Superior temporal gyrus (tissue), 1 donor: Measurements from ENCODE around the gene ARHGAP25.

Experiments used
- DNase-seq: peaks from one replicate; pipeline ENCODE4 v3.0.0-alpha.2; 2016; ENCODE audit errors: extremely low spot score

ARHGAP25 gene

DNA sequence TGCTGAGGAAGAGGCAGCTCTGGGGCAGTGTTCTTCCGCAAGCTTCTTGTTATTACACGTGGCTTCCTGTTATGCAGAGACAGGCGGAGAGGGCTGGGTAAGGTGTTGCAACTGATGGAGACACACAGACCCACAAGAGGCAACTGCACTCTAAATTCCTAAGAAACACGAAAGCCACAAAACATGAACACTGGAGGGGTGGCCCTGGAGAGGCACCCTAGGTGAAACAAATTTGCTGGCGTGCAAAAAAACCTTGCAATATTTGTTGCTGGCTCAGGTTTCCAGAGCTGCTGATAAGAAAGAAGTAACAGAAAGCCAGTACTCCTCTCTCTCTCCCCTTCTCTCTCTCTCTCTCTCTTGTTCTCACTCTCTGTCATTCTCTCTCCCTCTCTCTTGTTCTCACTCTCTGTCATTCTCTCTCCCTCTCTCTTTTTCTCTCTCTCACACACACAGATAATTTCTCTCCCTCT, 31.8 kb downstream of the ARHGAP25 start:
- DNase-seq = no peak

DNA sequence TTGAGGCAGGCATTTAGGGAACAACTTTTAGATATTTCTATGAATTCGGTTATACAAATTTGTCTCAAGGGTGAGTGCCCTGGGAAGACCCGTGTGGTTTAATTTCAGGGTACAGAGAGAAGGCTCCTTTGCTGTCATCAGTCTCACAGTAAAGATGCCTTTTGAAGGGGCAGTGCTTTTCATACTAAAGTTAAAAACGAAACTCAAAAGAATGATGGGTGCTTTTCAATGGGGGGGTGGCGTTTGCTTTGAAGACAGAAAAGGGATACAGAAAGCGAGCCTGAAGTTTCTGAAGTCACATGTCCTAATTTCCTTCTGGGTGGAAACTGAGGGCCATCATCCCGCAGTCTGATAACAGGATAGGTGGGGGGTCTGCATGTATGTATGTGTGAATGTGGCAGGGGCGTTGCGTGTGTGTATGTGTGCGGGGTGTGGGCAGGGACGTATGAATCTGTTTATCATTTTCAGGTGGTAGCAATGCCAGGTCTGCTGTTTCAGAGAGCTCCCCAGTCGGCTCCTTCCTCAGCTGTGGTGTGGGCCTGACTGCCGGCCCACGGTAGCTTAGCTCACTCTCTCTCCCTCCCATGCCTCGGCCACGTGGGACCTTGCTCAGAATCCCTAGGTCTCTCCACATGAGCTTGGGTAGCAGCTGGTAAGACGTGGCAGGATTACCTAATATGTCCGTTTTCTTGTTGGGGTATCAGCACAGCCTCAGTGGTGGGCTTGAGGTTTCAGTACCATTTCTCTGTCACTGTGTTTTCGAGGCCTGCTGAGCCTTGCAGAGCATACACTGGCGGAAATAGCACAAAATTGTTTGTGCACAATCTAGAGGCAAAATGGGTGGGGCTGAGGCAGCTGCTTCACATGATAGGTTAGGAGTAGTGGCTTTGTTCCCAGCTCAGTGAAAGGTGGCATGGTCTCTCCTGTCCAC, 32.7 kb downstream of the ARHGAP25 start:
- DNase-seq = no peak

DNA sequence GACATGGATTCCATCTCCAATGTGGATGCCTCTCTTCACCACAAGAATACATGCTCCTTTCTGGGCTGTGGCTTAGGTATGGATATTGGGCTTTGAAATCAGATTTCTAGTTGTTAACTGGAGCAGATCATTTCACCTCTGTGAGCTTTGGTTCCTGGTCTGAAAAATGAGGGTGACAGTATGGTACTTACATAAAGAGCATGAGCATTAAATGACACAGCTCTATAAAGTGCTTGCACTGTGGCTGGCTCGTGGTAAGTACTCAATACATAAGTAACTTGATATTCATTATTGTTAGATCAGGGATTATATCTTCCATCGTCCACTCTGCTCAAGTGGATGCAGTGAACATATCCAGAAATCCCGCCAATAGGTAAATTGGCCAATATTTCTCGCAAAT, 33.4 kb downstream of the ARHGAP25 start:
- no peak for DNase-seq

DNA sequence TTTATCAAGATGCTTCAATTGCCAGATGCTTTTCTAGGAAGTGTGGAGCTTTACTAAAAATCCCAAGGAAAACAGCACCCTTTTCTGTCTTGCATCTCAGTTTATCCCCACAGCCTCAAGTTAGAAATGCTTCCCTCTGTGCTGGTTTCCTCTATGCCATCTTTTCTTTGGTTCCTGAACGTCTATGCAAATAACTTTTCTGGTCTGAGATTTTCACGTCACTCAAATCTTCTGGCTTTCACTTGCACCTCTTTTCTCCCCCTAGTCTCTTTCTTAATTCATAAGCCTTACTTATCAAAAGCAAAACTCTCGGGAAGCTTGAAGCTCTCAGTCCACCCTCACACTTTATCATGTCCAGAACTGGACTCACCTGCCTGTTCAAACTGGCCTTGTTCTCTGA, 33.9 kb downstream of the ARHGAP25 start:
- DNase-seq = no peak

DNA sequence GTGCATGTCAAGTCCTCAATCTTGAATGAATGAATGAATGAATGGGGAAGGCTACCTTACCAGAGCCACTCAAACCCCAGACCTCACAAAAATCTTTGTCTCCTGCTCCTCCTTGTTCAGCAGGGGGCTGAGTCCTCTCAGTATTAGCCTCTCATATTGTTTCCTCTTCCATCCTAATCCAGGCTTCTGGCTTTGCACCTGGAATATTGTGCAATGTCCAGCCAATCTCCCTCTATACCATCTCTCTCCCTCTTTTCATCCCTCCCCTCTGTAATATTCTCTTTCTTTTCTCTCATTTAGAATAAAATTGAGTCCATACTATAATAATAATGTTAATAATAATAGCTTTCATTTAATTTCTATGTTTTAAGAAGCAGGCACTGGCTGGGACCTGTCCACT, 34.3 kb downstream of the ARHGAP25 start:
- no peak for DNase-seq

DNA sequence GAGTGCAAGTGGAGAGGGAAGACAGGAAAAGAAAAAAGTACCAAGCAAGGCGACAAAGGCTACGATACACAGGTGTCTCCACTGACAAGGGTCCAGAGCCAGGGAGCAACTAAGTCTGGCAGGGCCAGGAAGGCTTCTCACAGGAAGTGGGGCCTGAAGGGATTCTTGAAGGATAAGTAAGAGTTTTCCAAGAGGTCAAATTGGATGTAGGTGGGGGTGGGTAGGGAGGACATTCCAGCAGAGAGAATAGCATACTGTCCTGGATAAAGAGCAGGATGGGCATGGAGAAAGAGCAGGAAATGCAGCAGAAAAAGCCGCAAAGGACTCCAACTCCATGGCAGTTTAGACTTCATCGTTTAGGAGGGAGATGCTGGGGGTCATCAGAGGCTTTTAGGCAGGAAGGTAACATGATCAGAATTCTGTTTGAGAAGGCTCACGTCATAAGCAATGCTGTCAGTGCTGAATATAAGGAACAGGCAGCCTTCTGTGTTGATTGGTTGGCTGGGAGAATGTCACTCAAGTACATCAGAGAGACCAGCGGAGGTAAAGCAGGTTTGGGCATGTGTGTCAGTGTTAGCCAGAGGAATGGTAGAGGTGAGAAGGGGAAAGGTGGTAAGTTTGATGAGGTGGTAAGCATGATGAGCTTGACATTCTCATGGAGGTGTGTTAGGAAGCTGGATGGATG, 35.1 kb downstream of the ARHGAP25 start:
- no peak for DNase-seq

DNA sequence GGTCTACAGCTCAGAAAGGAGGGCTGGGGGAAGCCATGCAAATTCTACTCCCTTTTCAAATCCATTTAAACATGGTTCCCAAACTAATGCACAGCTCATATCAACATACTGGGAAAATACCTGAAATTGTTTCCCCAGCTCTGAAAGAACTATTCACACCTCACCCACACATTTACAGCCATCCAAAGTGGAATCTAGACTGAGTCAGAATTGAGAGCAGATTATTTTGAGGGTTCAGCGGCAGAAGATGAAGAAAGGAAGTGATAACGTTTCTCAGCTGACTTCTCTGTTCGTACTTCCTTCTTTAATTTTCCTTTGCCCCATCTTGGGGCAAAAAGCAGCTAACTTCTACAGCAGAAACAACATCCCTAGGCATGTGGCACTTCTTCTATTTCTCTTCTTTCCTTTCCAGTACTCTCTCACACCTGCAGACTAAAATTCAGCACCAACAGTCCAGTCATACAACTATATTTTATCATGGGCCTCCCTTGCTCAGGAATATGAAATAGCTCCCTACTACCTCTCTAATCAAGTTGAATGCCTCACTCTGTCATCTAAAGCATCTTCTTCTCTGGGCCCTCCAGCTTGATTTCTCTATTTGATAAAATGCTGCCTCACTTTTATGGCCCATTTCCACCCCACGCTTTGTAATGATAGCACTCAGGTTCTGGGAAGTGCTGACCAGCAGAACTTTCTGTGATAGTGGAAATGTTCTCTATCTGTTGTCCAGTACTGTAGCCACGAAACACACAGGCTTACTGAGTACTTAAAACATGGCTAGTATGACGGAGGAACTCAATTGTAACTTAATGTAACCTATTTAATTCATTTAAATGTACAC, 35.9 kb downstream of the ARHGAP25 start:
- DNase-seq = peak; percentile 43

DNA sequence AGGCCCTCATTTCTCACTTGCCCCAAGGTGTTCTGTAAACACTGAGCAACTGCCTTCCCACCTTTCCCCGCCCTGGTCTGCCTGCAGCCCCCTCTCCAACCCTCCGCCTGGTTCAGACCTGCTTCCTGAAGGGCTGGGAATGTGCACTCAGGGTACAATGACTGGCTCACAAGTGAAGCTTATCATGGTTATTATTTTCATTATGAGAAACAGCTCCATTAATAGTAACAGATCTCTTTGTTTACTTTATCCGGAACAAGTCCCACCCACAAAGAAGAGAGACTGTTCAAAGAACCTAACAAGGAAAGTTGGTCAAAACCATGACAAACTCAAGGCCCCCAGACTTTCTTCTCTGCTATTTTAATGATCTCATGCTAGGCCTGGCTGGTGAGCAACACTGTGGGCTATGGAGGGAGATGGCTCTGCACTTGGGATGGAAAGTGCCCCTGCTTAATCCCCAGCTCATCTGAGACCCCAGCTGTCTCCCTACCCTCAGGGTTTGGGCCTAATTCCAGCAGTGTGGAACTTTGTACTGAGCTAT, 36.7 kb downstream of the ARHGAP25 start:
- DNase-seq = no peak

DNA sequence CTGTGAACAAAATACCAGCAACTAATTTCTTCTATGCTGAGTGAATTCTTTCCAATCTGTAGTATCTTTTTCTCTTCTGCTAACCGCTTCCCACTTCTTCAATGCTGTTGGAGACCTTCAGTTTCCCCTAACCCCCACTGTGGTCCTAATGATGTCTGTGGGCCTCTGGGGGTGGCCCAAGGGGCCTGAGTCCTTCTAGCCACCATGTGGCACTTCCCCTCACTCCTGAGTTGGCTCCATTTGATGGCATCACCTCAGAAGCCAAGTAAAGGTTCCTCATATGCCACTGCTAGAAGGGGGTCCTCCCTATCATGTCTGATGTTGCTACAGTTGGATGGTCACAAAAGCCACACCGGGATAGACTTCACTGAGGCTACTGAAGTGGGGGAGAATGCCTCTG, 37.5 kb downstream of the ARHGAP25 start:
- DNase-seq = no peak

DNA sequence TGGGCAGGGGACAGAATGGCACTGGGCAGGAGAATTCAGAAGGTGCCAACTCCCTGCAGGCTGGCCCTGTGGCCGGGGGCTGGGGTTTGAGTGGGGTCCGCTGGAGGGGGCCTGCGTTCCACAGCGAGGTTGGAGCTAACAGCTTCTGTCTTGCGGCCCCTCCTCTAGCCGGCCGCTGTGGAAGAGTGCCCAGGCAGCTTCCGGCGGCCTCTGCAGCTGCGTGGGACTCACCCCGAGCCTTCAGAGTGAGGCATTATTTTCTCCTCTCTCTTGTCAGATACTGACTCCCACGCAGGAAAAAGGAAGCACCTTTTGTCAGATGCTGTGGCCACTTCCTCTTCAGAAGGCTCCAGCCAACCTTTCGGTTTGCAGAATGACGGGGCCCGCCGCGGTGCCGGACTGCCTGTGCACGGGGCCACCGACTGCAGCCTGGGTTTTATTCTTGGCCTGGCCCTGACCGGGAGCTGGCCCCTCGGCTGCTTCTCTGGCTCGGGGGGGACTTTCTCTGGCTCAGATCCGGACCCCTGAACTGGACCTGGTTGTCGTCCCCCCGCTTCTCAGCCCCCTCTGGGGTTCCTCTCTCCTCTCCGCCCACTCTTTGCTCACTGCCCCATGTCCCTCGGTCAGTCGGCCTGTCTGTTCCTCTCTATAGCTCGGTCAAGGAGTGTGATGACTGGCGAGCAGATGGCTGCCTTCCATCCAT, 40.1 kb downstream of the ARHGAP25 start:
- DNase-seq = no peak

DNA sequence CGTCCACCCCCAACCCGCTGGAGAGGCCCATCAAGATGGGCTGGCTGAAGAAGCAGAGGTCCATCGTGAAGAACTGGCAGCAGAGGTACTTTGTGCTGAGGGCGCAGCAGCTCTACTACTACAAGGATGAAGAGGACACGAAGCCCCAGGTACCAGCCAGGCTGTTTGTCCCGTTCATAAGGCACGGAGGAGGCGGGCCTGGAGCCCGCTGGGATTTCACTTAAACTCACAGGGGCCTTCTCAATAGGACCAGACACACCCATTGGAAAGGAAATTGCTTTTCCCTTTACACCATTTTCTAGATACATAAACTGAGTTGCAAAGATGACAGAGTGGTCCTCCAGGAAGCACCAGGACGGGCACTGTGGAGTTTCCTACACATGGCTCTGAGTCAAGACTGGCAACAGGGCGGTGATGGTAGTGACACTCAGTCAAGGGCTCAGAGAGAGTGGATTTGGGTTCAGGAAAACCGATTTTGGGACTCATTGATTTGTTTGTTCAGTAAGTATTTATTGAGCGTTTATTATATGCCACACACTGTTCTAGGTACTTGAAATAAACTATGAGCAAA, 40.7 kb downstream of the ARHGAP25 start:
- no peak for DNase-seq

DNA sequence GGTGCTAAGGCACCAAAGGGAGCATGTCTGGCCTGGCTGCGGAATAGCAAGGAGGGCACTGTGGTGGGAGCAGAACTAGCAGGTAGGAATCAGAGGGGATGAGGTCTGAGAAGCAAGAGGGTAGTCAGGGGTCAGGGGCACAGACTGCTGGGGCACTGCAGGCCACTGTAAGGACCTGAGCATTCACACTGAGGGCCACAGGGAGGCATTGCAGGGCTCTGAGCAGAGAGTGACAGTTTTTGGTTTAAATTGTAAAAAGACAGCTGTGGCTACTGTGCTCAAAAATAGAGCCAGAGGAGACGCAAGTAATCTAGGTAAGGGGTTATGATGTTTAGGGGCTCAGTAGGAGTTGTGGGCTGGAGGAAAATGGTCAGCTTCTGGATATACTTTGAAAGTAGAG, 41.5 kb downstream of the ARHGAP25 start:
- DNase-seq = no peak

DNA sequence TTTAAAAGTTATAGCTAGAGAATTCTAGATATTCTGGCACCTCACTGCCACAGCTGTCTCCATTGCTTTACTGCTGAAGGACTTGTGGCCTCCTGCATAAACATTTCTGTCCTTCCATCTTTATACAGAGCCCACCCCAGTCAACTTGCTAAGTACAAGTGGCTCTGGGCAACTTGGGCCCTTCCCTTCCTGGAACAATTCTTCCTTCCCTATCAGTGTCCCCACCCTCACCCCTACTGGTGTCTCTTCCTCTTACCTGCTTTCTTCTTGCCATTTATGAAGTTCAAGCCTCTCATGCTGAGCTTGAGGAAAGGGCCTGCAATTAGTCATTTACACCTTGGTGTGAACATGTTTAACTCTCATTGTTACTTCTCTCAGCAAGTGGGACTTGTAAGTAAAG, 45.0 kb downstream of the ARHGAP25 start:
- DNase-seq = no peak

DNA sequence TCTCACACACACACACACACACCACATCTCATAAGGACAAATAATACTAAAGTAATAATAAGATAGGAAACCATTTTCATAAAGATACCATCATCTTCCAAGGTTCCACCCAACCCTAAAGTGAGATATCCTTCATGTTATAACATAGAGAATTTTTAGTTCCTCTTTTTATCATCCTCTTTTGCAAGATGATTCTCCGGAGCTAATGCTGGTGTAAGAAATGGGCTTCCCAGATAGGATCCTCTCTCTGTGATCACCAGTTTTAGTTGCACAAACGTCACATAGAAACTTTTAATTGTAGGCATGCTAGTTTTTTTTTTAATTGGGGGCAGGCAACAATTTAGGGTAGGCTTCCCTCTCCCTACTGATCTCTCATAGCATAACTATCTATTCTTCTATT, 49.6 kb downstream of the ARHGAP25 start:
- no peak for DNase-seq

DNA sequence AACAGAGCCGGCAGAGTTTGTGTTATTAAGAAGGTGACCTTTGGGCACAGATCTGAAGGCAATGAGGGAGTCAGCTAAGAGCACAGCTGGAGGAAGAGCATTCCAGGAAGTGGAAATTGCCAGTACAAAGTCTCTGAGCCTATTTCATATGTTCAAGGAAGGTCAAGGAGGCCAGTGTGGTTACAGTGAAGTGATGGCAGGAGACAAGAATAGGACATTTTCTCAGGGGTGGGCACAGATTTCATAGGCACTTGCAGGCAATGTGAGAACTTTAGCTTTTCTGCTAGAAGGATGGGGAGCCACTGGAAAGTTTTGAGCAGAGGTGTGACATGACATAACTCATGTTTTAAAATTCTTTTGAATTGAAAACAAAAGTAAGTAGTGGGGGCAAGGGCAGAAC, 50.3 kb downstream of the ARHGAP25 start:
- no peak for DNase-seq

DNA sequence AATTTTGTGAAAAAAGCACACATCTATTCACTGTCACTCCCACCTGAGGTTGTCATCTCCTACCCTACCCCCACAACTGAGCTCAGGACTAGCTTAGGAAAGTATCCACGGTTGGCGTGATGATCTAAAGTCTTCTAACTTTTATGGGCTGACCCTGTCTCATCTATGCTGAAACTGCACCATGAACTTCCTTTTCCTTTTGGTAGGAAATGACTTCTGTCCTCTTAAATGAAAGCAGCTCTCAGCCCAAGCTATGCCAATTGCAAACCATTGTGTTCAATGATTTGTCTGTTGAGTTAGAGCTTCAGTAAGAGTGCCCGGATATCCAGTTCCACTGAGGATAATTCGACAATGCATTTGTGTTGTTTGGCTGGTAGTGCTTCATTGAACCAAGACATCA, 52.7 kb downstream of the ARHGAP25 start:
- DNase-seq = no peak

DNA sequence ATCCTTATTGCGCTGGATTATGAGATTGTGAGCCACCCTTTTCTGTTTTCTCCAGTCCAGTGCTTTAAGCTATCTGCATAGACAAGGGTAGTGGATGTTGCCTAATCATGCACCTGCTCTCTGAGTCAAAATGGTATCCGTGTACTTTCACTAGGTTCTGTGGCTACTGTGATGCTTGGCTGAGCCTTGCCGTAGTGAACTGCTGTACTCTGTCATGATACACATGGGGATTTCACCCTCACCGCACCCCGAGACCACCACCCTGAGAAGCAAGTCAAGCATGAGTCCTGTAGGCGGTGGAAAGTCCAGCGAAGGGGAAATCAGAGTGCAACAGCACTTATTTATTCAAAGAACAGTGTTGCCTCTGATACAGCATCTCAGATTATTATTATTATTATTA, 55.0 kb downstream of the ARHGAP25 start:
- no peak for DNase-seq

DNA sequence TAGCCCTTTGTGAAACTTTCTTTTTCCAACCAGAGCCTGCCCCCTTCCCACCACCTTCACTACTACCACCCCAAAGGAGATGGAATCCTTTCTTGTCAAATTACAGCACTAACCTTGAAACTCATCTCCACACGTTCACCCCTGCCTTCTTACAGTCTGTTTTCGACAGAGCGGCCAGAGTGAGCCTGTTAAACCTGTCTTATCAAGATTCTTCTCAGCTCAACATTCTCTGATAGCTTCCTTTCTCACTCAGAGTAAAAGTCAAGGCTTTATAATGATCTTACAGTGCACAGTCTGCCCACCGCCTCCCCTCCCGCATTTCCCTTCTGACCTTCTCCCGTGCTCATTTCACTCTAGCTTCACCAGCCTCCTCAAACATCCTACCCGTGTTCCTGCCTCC, 56.0 kb downstream of the ARHGAP25 start:
- no peak for DNase-seq

DNA sequence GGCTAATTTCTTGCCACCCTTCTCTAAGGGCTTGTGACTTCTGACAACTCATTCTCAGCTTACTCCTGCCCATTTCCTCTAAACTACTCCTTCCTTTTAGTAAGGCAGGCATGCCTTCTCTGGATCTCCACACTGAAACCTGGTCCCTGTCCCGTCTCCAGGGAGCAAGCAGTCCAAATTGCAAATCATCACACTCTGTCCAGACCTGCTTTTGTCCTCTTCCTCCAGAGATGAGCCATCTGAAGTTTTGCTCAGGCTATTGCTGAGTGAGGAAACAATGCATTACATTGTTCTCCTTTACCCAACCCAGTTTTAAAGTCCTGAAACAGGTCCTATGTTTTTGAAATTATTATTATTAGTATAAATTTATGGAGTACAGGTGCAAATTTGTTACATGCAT, 57.3 kb downstream of the ARHGAP25 start:
- DNase-seq = no peak

DNA sequence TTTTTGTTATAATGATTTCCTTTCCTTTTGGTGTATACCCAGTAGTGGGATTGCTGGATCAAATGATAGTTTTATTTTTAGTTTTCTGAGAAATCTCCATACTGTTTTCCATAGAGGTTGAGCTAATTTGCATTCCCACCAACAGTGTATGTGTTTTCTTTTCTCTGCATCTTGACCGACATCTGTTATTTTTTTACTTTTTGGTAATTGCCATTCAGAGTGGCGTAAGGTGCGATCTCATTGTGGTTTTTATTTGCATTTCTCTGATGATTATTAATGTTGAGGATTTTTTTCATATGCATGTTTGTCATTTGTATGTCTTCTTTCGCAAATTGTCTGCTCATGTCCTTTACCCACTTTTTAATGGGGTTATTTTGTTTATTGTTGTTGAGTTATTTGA, 58.1 kb downstream of the ARHGAP25 start:
- DNase-seq = no peak
